HepG2 (cell line): ENCODE results near the gene COL4A2. TPM values are rescaled to one million over a fixed set of nuclear protein-coding genes. Genes with fewer than 3 reads are reported as not detected.

Source experiments
- BORCS8-MEF2B ChIP-seq: sonication (generic); formaldehyde crosslinking; IDR thresholded peaks from 2 replicates; pipeline ENCODE4 v1.8.0; 2022; ENCODE audit warnings: mild to moderate bottlenecking, missing genetic modification reagents
- CBFB ChIP-seq: sonication (generic); formaldehyde crosslinking; IDR thresholded peaks from 2 replicates; pipeline ENCODE4 v1.4.0; 2020; ENCODE audit warnings: missing genetic modification reagents
- DNMT1 ChIP-seq: sonication (generic); formaldehyde crosslinking; IDR thresholded peaks from 2 replicates; pipeline ENCODE4 v1.5.1; 2020; ENCODE audit warnings: mild to moderate bottlenecking, missing genetic modification reagents
- DZIP1 ChIP-seq: sonication (generic); formaldehyde crosslinking; IDR thresholded peaks from 2 replicates; pipeline ENCODE4 v1.5.0; 2020; ENCODE audit warnings: mild to moderate bottlenecking, missing genetic modification reagents
- ELF1 ChIP-seq: sonication (generic); formaldehyde crosslinking; IDR thresholded peaks from 2 replicates; pipeline ENCODE4 v1.4.0; 2020; ENCODE audit warnings: missing genetic modification reagents
- FLYWCH1 ChIP-seq: sonication (generic); formaldehyde crosslinking; IDR thresholded peaks from 2 replicates; pipeline ENCODE4 v1.8.1; 2023; ENCODE audit warnings: mild to moderate bottlenecking, missing genetic modification reagents
- HOXA5 ChIP-seq: sonication (generic); formaldehyde crosslinking; IDR thresholded peaks from 2 replicates; pipeline ENCODE4 v1.4.0; 2020; ENCODE audit warnings: missing genetic modification reagents
- KAT7 ChIP-seq: IDR thresholded peaks from 2 replicates; pipeline ENCODE4 v1.6.1; 2018; ENCODE audit warnings: borderline replicate concordance, missing compliant biosample characterization
- MTF2 ChIP-seq: sonication (generic); formaldehyde crosslinking; IDR thresholded peaks from 2 replicates; pipeline ENCODE4 v1.5.0; 2020; ENCODE audit warnings: missing genetic modification reagents, borderline replicate concordance
- PAXIP1 ChIP-seq: sonication (generic); formaldehyde crosslinking; conservative IDR thresholded peaks from 2 replicates; pipeline ENCODE4 v1.4.0; 2020; ENCODE audit warnings: mild to moderate bottlenecking, missing genetic modification reagents, moderate library complexity
- RFXAP ChIP-seq: sonication (generic); formaldehyde crosslinking; IDR thresholded peaks from 2 replicates; pipeline ENCODE4 v1.4.0; 2020; ENCODE audit warnings: missing genetic modification reagents, borderline replicate concordance
- SIN3A ChIP-seq: IDR thresholded peaks from 2 replicates; pipeline ENCODE4 v1.6.1; 2011; ENCODE audit warnings: low read depth, mild to moderate bottlenecking, control low read depth, low read length, borderline replicate concordance
- SNAI1 ChIP-seq: sonication (generic); formaldehyde crosslinking; IDR thresholded peaks from 2 replicates; pipeline ENCODE4 v1.5.0; 2020; ENCODE audit warnings: mild to moderate bottlenecking, missing genetic modification reagents, borderline replicate concordance
- SOX13 ChIP-seq, 3 experiments: fragments of 450-650 bp in 1 of 3; sonication (generic) in 1 of 3; formaldehyde crosslinking in 1 of 3; IDR thresholded peaks in 2 of 3; conservative IDR thresholded peaks in 1 of 3; 2 replicates each; pipeline versions ENCODE4 v1.5.0 to v1.6.1; 2016 to 2020; ENCODE audit warnings: antibody characterized with exemption in 1 of 3, mild to moderate bottlenecking in 1 of 3, missing compliant biosample characterization in 1 of 3, missing genetic modification reagents in 1 of 3, moderate library complexity in 1 of 3
- TAF1 ChIP-seq: sonication (generic); formaldehyde crosslinking; IDR thresholded peaks from 2 replicates; pipeline ENCODE4 v1.4.0; 2020; ENCODE audit warnings: missing genetic modification reagents
- ZBTB7B ChIP-seq: sonication (generic); formaldehyde crosslinking; IDR thresholded peaks from 2 replicates; pipeline ENCODE4 v1.4.0; 2020; ENCODE audit warnings: missing genetic modification reagents
- ZNF337 ChIP-seq: sonication (generic); formaldehyde crosslinking; IDR thresholded peaks from 2 replicates; pipeline ENCODE4 v1.5.1; 2020; ENCODE audit warnings: missing genetic modification reagents, low read depth, mild to moderate bottlenecking, borderline replicate concordance
- ZNF761 ChIP-seq: sonication (generic); formaldehyde crosslinking; conservative IDR thresholded peaks from 2 replicates; pipeline ENCODE4 v1.4.0; 2020; ENCODE audit warnings: mild to moderate bottlenecking, missing genetic modification reagents
- ZSCAN21 ChIP-seq: sonication (generic); formaldehyde crosslinking; IDR thresholded peaks from 2 replicates; pipeline ENCODE4 v1.8.0; 2022; ENCODE audit warnings: mild to moderate bottlenecking, missing genetic modification reagents, moderate library complexity, borderline replicate concordance
- ZSCAN5A ChIP-seq: sonication (generic); formaldehyde crosslinking; IDR thresholded peaks from 2 replicates; pipeline ENCODE4 v1.8.0; 2022; ENCODE audit warnings: mild to moderate bottlenecking, missing genetic modification reagents, borderline replicate concordance
- polyA plus RNA-seq, 8 experiments: library from polyadenylated mRNA; depleted of rRNA in 3 of 8; stranded (reverse) in 7 of 8; unstranded in 1 of 8; fragments of >200 nt; fragmentation: Illumina TruSeq in 4 of 8; extraction: Trizol in 4 of 8; gene quantifications; 2 replicates each; pipeline versions ENCODE4 v1.2.1 to v1.2.3, GENCODE V29; 2011 to 2016; ENCODE audit warnings: low read depth in 4 of 8, missing spikeins in 1 of 8, mixed read lengths in 1 of 8; ENCODE audit not compliant: insufficient read depth in 1 of 8
- total RNA-seq, 5 experiments: library from RNA; depleted of rRNA; stranded (reverse); fragments of >200 nt; fragmentation: Illumina TruSeq; extraction: Trizol; gene quantifications; 2 replicates each; pipeline ENCODE4 v1.2.3, GENCODE V29; 2016; ENCODE audit warnings: low read depth in 1 of 5

COL4A2 gene
- total and polyA plus RNA-seq, 2 of the 13 experiments (the other 11 are each of a cell fraction or from before 2014, with no cell fraction given): 0.22 to 1.9 TPM

- TF ChIP-seq FLYWCH1 (CRISPR knock-in tag) (peak; percentile 67; the same call in 1 of the 2 replicates), MTF2 (CRISPR knock-in tag) (no peak), CBFB (0 out of 2 replicates have a peak, but pooled peaks have one; percentile 14), BORCS8-MEF2B (CRISPR knock-in tag) (peak; percentile 30; the same call in 1 of the 2 replicates), TAF1 (CRISPR knock-in tag) (peak; percentile 76), ZNF337 (CRISPR knock-in tag) (no peak), RFXAP (0 out of 2 replicates have a peak, but pooled peaks have one; percentile 38), ZSCAN5A (CRISPR knock-in tag) (no peak), HOXA5 (CRISPR knock-in tag) (0 out of 2 replicates have a peak, but pooled peaks have one; percentile 42), DNMT1 (0 out of 2 replicates have a peak, but pooled peaks have one; percentile 5), ZNF761 (CRISPR knock-in tag) (peak; percentile 15; the same call in 1 of the 2 replicates), ZSCAN21 (CRISPR knock-in tag) (peak; percentile 49; the same call in 1 of the 2 replicates), SNAI1 (CRISPR knock-in tag) (0 out of 2 replicates have a peak, but pooled peaks have one; percentile 40), SOX13 (IDR thresholded peaks at IDR 0.05) (no peak), SOX13 (CRISPR knock-in tag; conservative IDR thresholded peaks at IDR 0.05 in 1 of 2, IDR thresholded peaks at IDR 0.05 in 1 of 2) (peak in 1 of 2 experiments; percentile 26; a peak in 2 of 4 replicates), KAT7 (CRISPR knock-in tag) (peak; percentile 68; the same call in 1 of the 2 replicates), SIN3A (peak; percentile 42; the same call in 1 of the 2 replicates), PAXIP1 (CRISPR knock-in tag) (peak; percentile 22; the same call in 1 of the 2 replicates), ZBTB7B (peak; percentile 47; the same call in 1 of the 2 replicates), ELF1 (CRISPR knock-in tag) (0 out of 2 replicates have a peak, but pooled peaks have one; percentile 10), DZIP1 (CRISPR knock-in tag) (0 out of 2 replicates have a peak, but pooled peaks have one; percentile 13)
Observed at GRCh38 chr13:110561344-110562035, 254.4 kb downstream of the COL4A2 start, which contains the start of gene RAB20 (continued).
